ENCODE results near the gene ROBO4. TPM values are rescaled to one million over a fixed set of nuclear protein-coding genes. Genes with fewer than 3 reads are reported as not detected.

Gene ROBO4
- total RNA-seq, 1 donor from 2014 or later, result not detected

- H3K9me3 Mint-ChIP-seq, result no peaks in the 10 kb centered on the region
- no peak for TF ChIP-seq CTCF (IDR thresholded peaks at IDR 0.05; ENCODE audit: unreplicated experiment)
- H3K4me1 Mint-ChIP-seq, result no peaks in the 10 kb centered on the region
- no peak for DNase-seq (ENCODE audit: low spot score in 2 of 2, unreplicated experiment in 2 of 2)
- H3K27me3 Mint-ChIP-seq (ENCODE audit: low read depth), result peaks cover 100% of the 10 kb centered on the region
- no peak overlapping the region for H3K4me3 Mint-ChIP-seq
- no peak overlapping the region for H3K27ac Mint-ChIP-seq
- H3K36me3 Mint-ChIP-seq, result no peaks in the 10 kb centered on the region
Observed at GRCh38 chr11:124869856-124870387, 27.7 kb downstream of the ROBO4 start.

- Mint-ChIP-seq H3K27me3 (ENCODE audit: low read depth) (peaks cover 100% of the 10 kb centered on the region), H3K9me3 (no peaks in the 10 kb centered on the region), H3K27ac (no peak overlapping the region), H3K4me1 (no peaks in the 10 kb centered on the region), H3K36me3 (no peaks in the 10 kb centered on the region), H3K4me3 (no peak overlapping the region)
- no peak for DNase-seq (ENCODE audit: low spot score in 2 of 2, unreplicated experiment in 2 of 2)
- no peak for TF ChIP-seq CTCF (IDR thresholded peaks at IDR 0.05; ENCODE audit: unreplicated experiment)
Observed at GRCh38 chr11:124869331-124869730, 28.3 kb downstream of the ROBO4 start.

DNA sequence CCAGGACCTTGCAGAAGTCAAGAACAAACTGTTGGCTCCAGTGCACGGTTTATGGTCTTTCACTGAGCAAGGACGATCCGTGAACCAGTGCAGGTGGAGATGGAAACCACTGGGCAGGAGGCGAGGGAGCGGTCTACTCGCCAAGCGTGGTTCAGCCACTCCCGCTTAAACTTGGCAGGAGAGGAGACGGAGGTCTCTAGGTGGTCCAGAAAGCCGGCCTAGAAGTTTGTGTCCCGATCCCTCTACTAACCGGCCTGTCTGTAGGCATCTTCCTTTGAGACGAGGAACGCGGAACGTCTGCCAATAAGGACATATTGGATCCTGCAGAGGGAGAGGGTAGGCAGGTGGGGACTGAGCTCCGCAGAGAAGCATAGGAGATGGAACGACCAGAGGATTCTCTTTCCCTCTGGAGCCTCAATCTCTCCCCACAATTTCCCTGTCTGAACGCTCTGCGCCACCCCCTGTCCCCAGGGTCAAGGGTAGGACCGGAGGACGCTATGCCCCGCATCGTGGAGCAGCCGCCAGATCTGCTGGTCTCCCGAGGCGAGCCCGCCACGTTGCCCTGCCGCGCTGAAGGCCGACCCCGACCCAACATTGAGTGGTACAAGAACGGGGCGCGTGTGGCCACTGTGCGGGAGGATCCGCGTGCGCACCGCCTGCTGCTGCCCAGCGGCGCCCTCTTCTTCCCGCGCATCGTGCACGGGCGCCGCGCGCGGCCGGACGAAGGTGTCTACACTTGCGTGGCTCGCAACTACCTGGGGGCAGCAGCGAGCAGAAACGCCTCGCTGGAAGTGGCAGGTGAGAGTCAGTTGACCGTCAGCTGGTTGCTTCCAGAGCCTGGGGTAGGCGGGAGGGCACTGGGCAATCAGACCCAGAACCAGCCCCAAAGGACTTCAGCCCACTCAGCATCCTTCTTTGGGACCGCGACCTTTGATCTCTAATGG lies 29.1 kb downstream of the ROBO4 start:
- Mint-ChIP-seq H3K36me3 (no peaks in the 10 kb centered on the region), H3K27me3 (ENCODE audit: low read depth) (peaks cover 100% of the 10 kb centered on the region), H3K4me3 (no peak overlapping the region), H3K27ac (no peak overlapping the region), H3K4me1 (peaks cover 2% of the 10 kb centered on the region), H3K9me3 (no peaks in the 10 kb centered on the region)
- TF ChIP-seq CTCF (IDR thresholded peaks at IDR 0.05; ENCODE audit: unreplicated experiment), result no peak
- DNase-seq (ENCODE audit: low spot score in 2 of 2, unreplicated experiment in 2 of 2), result no peak

DNA sequence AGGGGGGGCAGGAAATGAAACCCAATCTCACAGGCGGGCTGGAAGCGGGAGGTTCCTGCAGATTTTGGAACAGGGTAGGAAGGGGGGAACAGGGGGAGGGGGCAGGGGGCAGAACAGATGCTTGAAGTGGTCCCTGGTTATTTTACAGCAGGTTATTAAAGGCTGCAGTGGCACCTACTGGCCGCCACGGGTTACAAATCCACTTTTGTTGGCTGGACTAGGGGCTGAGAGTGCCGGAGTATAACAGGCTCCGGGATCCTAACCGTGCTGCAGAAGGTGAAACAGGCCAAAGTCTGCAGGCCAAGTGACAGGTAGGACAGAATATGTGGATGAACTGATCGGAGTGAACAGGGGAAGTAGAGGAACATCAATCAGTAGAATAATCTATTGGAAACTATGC lies 30.0 kb downstream of the ROBO4 start:
- H3K4me3 Mint-ChIP-seq, result no peak overlapping the region
- peak; percentile 24 for TF ChIP-seq CTCF (IDR thresholded peaks at IDR 0.05; ENCODE audit: unreplicated experiment)
- H3K9me3 Mint-ChIP-seq, result no peaks in the 10 kb centered on the region
- H3K27ac Mint-ChIP-seq, result no peak overlapping the region
- peaks cover 11% of the 10 kb centered on the region for H3K4me1 Mint-ChIP-seq
- H3K36me3 Mint-ChIP-seq, result no peaks in the 10 kb centered on the region
- H3K27me3 Mint-ChIP-seq (ENCODE audit: low read depth), result peaks cover 100% of the 10 kb centered on the region
- no peak for DNase-seq (ENCODE audit: low spot score in 2 of 2, unreplicated experiment in 2 of 2)

DNA sequence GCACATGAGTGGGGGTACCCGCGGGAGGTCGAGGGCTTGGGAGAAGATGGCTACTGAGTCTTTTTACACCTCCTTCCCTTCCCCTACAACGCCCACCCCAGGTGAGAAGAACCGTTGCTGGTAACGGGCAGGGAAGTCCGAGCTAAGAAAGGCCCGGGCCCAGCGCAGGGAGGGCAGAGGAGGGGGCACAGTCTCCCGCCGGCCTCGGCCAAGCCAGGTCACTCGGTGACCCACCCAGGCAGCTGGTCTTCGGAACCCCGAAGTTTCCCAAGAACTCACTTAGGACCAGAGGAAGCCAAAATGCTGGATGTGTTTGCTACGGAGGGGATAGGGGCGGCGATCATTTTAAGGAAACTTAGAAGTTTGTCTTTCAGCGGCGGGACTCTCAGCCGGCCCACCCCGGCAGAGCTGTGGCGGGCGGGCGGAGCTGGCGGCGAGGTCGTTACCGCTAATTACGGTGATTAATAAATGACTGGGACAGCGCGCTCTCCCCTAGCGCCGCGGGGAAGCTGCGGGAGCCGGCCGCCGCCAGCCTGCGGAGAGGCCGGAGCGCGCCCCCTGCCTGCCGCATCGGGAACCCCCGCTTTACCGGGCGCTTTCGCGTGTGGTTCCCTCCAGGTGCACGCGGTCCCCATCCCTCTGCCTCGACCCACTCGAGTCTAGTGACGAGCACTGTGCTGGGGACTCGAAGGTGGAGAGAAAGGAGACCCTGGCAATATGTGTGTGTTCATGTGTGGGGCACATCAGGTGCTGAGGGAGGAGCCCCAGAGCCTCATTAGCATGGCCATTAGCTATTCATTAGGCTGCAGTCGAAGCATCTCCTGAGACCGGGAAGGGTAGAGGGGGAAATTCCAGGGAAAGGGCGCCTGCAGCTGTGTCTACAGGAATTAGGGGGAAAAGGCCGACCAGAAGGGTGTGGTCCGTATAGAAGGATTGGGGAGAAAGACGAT lies 31.5 kb downstream of the ROBO4 start:
- no peaks in the 10 kb centered on the region for H3K9me3 Mint-ChIP-seq
- peak in 1 of 2 experiments; percentile 80 for DNase-seq (ENCODE audit: low spot score in 2 of 2, unreplicated experiment in 2 of 2)
- peak; percentile 88 for TF ChIP-seq CTCF (IDR thresholded peaks at IDR 0.05; ENCODE audit: unreplicated experiment)
- H3K27me3 Mint-ChIP-seq (ENCODE audit: low read depth), result peaks cover 100% of the 10 kb centered on the region
- no peak overlapping the region for H3K27ac Mint-ChIP-seq
- peaks cover 12% of the 10 kb centered on the region for H3K4me1 Mint-ChIP-seq
- no peaks in the 10 kb centered on the region for H3K36me3 Mint-ChIP-seq
- H3K4me3 Mint-ChIP-seq, result peak overlapping the region; percentile 42
